CD4-positive, CD25-positive, alpha-beta regulatory T cell (primary cell): ENCODE data around the gene MSMO1. TPM values are rescaled to one million over a fixed set of nuclear protein-coding genes. Genes with fewer than 3 reads are reported as not detected.

Experiments used
- ATAC-seq, 2 donors: fragments of 150-1000 bp; cut with Tn5 transposase; one replicate each; pipeline ENCODE4 v1.10.0; 2021; ENCODE audit warnings: low read depth in 2 of 2, moderate number of reproducible peaks in 2 of 2, moderate library complexity in 1 of 2
- DNase-seq, 3 donors: peaks; one replicate each; pipeline versions ENCODE4 v3.0.0 to v3.0.0-alpha.2; 2012 to 2022; ENCODE audit warnings: mixed read lengths in 1 of 3
- H3K27ac ChIP-seq: one replicate; pipeline ENCODE4 v1.7.0; 2013; ENCODE audit warnings: mild to moderate bottlenecking, low read length; ENCODE audit not compliant: insufficient read depth, poor library complexity, severe bottlenecking
- H3K27me3 ChIP-seq: one replicate; pipeline ENCODE4 v1.7.0; 2013; ENCODE audit warnings: low read length; ENCODE audit not compliant: control insufficient read depth, insufficient read depth
- H3K36me3 ChIP-seq: one replicate; pipeline ENCODE4 v1.7.0; 2013; ENCODE audit warnings: mild to moderate bottlenecking, low read length, moderate library complexity; ENCODE audit not compliant: control insufficient read depth, insufficient read depth
- H3K4me1 ChIP-seq: 2 replicates; pipeline ENCODE4 v1.7.0; 2013; ENCODE audit warnings: mild to moderate bottlenecking, low read length; ENCODE audit not compliant: insufficient read depth, control insufficient read depth, poor library complexity, severe bottlenecking
- H3K4me3 ChIP-seq: one replicate; pipeline ENCODE4 v1.7.0; 2013; ENCODE audit warnings: low read depth, mild to moderate bottlenecking, low read length, moderate library complexity
- H3K9me3 ChIP-seq, 2 experiments: 1 replicate in 1 of 2; 2 replicates in 1 of 2; pipeline ENCODE4 v1.7.0; 2013; ENCODE audit warnings: low read length in 2 of 2, mild to moderate bottlenecking in 1 of 2, moderate library complexity in 1 of 2; ENCODE audit not compliant: control insufficient read depth in 2 of 2
- H3K27ac Mint-ChIP-seq, 3 donors: one replicate each; pipeline ENCODE4 v1.8.0; 2020 to 2022; ENCODE audit warnings: mild to moderate bottlenecking in 3 of 3, mixed read lengths in 3 of 3, moderate library complexity in 2 of 3
- H3K27me3 Mint-ChIP-seq: one replicate; pipeline ENCODE4 v1.8.0; 2022; ENCODE audit warnings: mild to moderate bottlenecking, mixed read lengths
- H3K36me3 Mint-ChIP-seq: one replicate; pipeline ENCODE4 v1.8.0; 2020; ENCODE audit warnings: mixed read lengths
- H3K4me1 Mint-ChIP-seq, 4 donors: one replicate each; pipeline ENCODE4 v1.8.0; 2020 to 2022; ENCODE audit warnings: mixed read lengths in 4 of 4, mild to moderate bottlenecking in 1 of 4
- H3K4me3 Mint-ChIP-seq, 4 donors: one replicate each; pipeline ENCODE4 v1.8.0; 2020 to 2022; ENCODE audit warnings: mild to moderate bottlenecking in 4 of 4, mixed read lengths in 4 of 4, moderate library complexity in 3 of 4
- H3K9me3 Mint-ChIP-seq, 7 donors: one replicate each; pipeline ENCODE4 v1.8.0; 2020 to 2022; ENCODE audit warnings: mixed read lengths in 7 of 7, mild to moderate bottlenecking in 3 of 7, moderate library complexity in 2 of 7
- polyA plus RNA-seq, 4 donors: library from polyadenylated mRNA; unstranded; fragments of 300-500 nt; fragmentation: Illumina TruSeq; gene quantifications; one replicate each; pipeline ENCODE4 v1.2.3, GENCODE V29; 2021
- total RNA-seq: library from RNA; stranded (reverse); gene quantifications from one replicate; pipeline ENCODE4 v1.2.3, GENCODE V29; 2022

Gene MSMO1
- total and polyA plus RNA-seq, 5 donors from 2014 or later, result 14.9 to 37.5 (median 25.4) TPM

- ATAC-seq (no peak), DNase-seq (peak in 1 of 3 donors; percentile 24)
- H3K4me3 ChIP-seq, result peak overlapping the region; percentile 97
- no peaks in the 10 kb centered on the region for H3K9me3 ChIP-seq
- Mint-ChIP-seq H3K27ac (peak overlapping the region in 2 of 3 donors; percentile 7 to 22), H3K36me3 (peaks cover 4% of the 10 kb centered on the region), H3K4me3 (peak overlapping the region in 3 of 4 donors; percentile 0 to 67 (median 35)), H3K4me1 (peaks cover 4 to 14% (median 12%) of the 10 kb centered on the region in 4 donors), H3K27me3 (no peaks in the 10 kb centered on the region), H3K9me3 (peaks cover 0 to 2% (median 0%) of the 10 kb centered on the region in 7 donors)
- peak overlapping the region; percentile 78 for H3K27ac ChIP-seq
- no peaks in the 10 kb centered on the region for H3K27me3 ChIP-seq
- peaks cover 32% of the 10 kb centered on the region for H3K4me1 ChIP-seq
- no peaks in the 10 kb centered on the region for H3K36me3 ChIP-seq
Measured at GRCh38 chr4:165325732-165326512, 1.5 kb upstream of the MSMO1 start.

GRCh38 chr4:165326831-165327210 is 648 bp upstream of the MSMO1 start:
- no peak for DNase-seq
- H3K27ac Mint-ChIP-seq, result no peak overlapping the region

GRCh38 chr4:165328101-165328425 is 594 bp downstream of the MSMO1 start:
- Mint-ChIP-seq H3K27ac (no peak overlapping the region), H3K4me1 (peaks cover 15 to 29% (median 28%) of the 10 kb centered on the region in 4 donors), H3K9me3 (no peaks in the 10 kb centered on the region), H3K4me3 (no peak overlapping the region), H3K36me3 (peaks cover 11% of the 10 kb centered on the region), H3K27me3 (no peaks in the 10 kb centered on the region)
- Histone ChIP-seq H3K9me3 (no peaks in the 10 kb centered on the region), H3K27ac (peak overlapping the region; percentile 78), H3K4me3 (peak overlapping the region; percentile 96), H3K4me1 (peaks cover 32% of the 10 kb centered on the region), H3K36me3 (peaks cover 2% of the 10 kb centered on the region), H3K27me3 (no peaks in the 10 kb centered on the region)
- ATAC-seq (no peak), DNase-seq (no peak)

More at GRCh38 chr4:165326831-165327210, 648 bp upstream of the MSMO1 start:
- Histone ChIP-seq H3K27ac (peak overlapping the region; percentile 78), H3K36me3 (peaks cover under 1% of the 10 kb centered on the region), H3K9me3 (no peaks in the 10 kb centered on the region), H3K4me1 (peaks cover 32% of the 10 kb centered on the region), H3K27me3 (no peaks in the 10 kb centered on the region), H3K4me3 (peak overlapping the region; percentile 97)
- no peaks in the 10 kb centered on the region for H3K27me3 Mint-ChIP-seq
- peaks cover 0 to 1% (median 0%) of the 10 kb centered on the region in 7 donors for H3K9me3 Mint-ChIP-seq
- peaks cover 4 to 20% (median 17%) of the 10 kb centered on the region in 4 donors for H3K4me1 Mint-ChIP-seq
- no peak for ATAC-seq
- peaks cover 4% of the 10 kb centered on the region for H3K36me3 Mint-ChIP-seq
- no peak overlapping the region for H3K4me3 Mint-ChIP-seq

GRCh38 chr4:165328708-165329107 is 1.2 kb downstream of the MSMO1 start:
- Mint-ChIP-seq H3K27me3 (no peaks in the 10 kb centered on the region), H3K9me3 (no peaks in the 10 kb centered on the region), H3K36me3 (peaks cover 11% of the 10 kb centered on the region), H3K27ac (no peak overlapping the region), H3K4me1 (peaks cover 15 to 30% (median 28%) of the 10 kb centered on the region in 4 donors), H3K4me3 (no peak overlapping the region)
- Histone ChIP-seq H3K9me3 (no peaks in the 10 kb centered on the region), H3K27me3 (no peaks in the 10 kb centered on the region), H3K36me3 (peaks cover 8% of the 10 kb centered on the region), H3K4me3 (peak overlapping the region; percentile 96), H3K4me1 (peaks cover 32% of the 10 kb centered on the region), H3K27ac (no peak overlapping the region)
- no peak for DNase-seq
- ATAC-seq, result no peak

GRCh38 chr4:165330071-165330470 is 2.6 kb downstream of the MSMO1 start:
- H3K36me3 Mint-ChIP-seq, result peaks cover 16% of the 10 kb centered on the region
- H3K4me1 Mint-ChIP-seq, result peaks cover 15 to 38% (median 28%) of the 10 kb centered on the region in 4 donors
- Histone ChIP-seq H3K4me3 (no peak overlapping the region), H3K4me1 (peaks cover 32% of the 10 kb centered on the region), H3K9me3 (no peaks in the 10 kb centered on the region), H3K27ac (no peak overlapping the region), H3K27me3 (no peaks in the 10 kb centered on the region), H3K36me3 (peaks cover 19% of the 10 kb centered on the region)
- H3K27ac Mint-ChIP-seq, result no peak overlapping the region
- H3K27me3 Mint-ChIP-seq, result no peaks in the 10 kb centered on the region
- no peaks in the 10 kb centered on the region for H3K9me3 Mint-ChIP-seq
- no peak for DNase-seq
- H3K4me3 Mint-ChIP-seq, result peak overlapping the region in 1 of 4 donors; percentile 65
- no peak for ATAC-seq

GRCh38 chr4:165330666-165331065 is 3.2 kb downstream of the MSMO1 start:
- no peaks in the 10 kb centered on the region for H3K27me3 ChIP-seq
- peaks cover 15 to 41% (median 31%) of the 10 kb centered on the region in 4 donors for H3K4me1 Mint-ChIP-seq
- H3K27me3 Mint-ChIP-seq, result no peaks in the 10 kb centered on the region
- H3K9me3 Mint-ChIP-seq, result no peaks in the 10 kb centered on the region
- no peaks in the 10 kb centered on the region for H3K9me3 ChIP-seq
- DNase-seq, result no peak
- peak overlapping the region in 1 of 3 donors; percentile 23 for H3K27ac Mint-ChIP-seq
- H3K4me1 ChIP-seq, result peaks cover 32% of the 10 kb centered on the region
- no peak overlapping the region for H3K27ac ChIP-seq
- peak overlapping the region in 1 of 4 donors; percentile 65 for H3K4me3 Mint-ChIP-seq
- no peak overlapping the region for H3K4me3 ChIP-seq
- peaks cover 16% of the 10 kb centered on the region for H3K36me3 Mint-ChIP-seq
- ATAC-seq, result no peak
- H3K36me3 ChIP-seq, result peaks cover 19% of the 10 kb centered on the region

- Histone ChIP-seq H3K27ac (no peak overlapping the region), H3K4me3 (no peak overlapping the region), H3K4me1 (peaks cover 30% of the 10 kb centered on the region), H3K36me3 (peaks cover 19% of the 10 kb centered on the region), H3K9me3 (no peaks in the 10 kb centered on the region), H3K27me3 (no peaks in the 10 kb centered on the region)
- Mint-ChIP-seq H3K36me3 (peaks cover 17% of the 10 kb centered on the region), H3K27me3 (no peaks in the 10 kb centered on the region), H3K9me3 (no peaks in the 10 kb centered on the region), H3K4me1 (peaks cover 18 to 42% (median 28%) of the 10 kb centered on the region in 4 donors), H3K27ac (peak overlapping the region in 2 of 3 donors; percentile 23 to 42), H3K4me3 (peak overlapping the region in 2 of 4 donors; percentile 20 to 65)
- peak in 1 of 3 donors; percentile 26 for DNase-seq
- ATAC-seq, result no peak
Measured at GRCh38 chr4:165331359-165331758, 3.9 kb downstream of the MSMO1 start.

GRCh38 chr4:165331823-165332222 is 4.4 kb downstream of the MSMO1 start:
- H3K27me3 Mint-ChIP-seq, result no peaks in the 10 kb centered on the region
- peaks cover 21% of the 10 kb centered on the region for H3K36me3 ChIP-seq
- H3K27me3 ChIP-seq, result no peaks in the 10 kb centered on the region
- H3K4me1 ChIP-seq, result peaks cover 26% of the 10 kb centered on the region
- no peak overlapping the region for H3K4me3 ChIP-seq
- peaks cover 19 to 45% (median 28%) of the 10 kb centered on the region in 4 donors for H3K4me1 Mint-ChIP-seq
- H3K9me3 Mint-ChIP-seq, result no peaks in the 10 kb centered on the region
- H3K4me3 Mint-ChIP-seq, result peak overlapping the region in 1 of 4 donors; percentile 2
- no peaks in the 10 kb centered on the region for H3K9me3 ChIP-seq
- H3K36me3 Mint-ChIP-seq, result peaks cover 21% of the 10 kb centered on the region
- no peak overlapping the region for H3K27ac Mint-ChIP-seq
- ATAC-seq, result no peak
- no peak overlapping the region for H3K27ac ChIP-seq
- DNase-seq, result no peak
